H1 (cell line): ENCODE data around the gene GLMP. TPM values are rescaled to one million over a fixed set of nuclear protein-coding genes. Genes with fewer than 3 reads are reported as not detected.

Experiments used
- CHD1 ChIP-seq: IDR thresholded peaks from 2 replicates; pipeline ENCODE4 v1.6.1; 2012; ENCODE audit warnings: low read depth, low read length, improper control_type of control experiment
- FOSL1 ChIP-seq: IDR thresholded peaks from 2 replicates; pipeline ENCODE4 v1.6.1; 2011; ENCODE audit warnings: mild to moderate bottlenecking, low read depth, low read length, moderate library complexity; ENCODE audit not compliant: insufficient read depth
- HDAC2 ChIP-seq, 2 experiments: fragments of 300-600 bp in 1 of 2; sonication (generic) in 1 of 2; IDR thresholded peaks; 2 replicates each; pipeline ENCODE4 v1.6.1; 2011 to 2012; ENCODE audit warnings: low read depth in 2 of 2, low read length in 2 of 2, mild to moderate bottlenecking in 2 of 2, moderate library complexity in 2 of 2, borderline replicate concordance in 1 of 2, inconsistent platforms in 1 of 2
- JUN ChIP-seq: IDR thresholded peaks from 2 replicates; pipeline ENCODE4 v1.6.1; 2011; ENCODE audit warnings: low read depth, mild to moderate bottlenecking, improper control_type of control experiment, low read length
- JUND ChIP-seq: IDR thresholded peaks from 2 replicates; pipeline ENCODE4 v1.6.1; 2011; ENCODE audit warnings: mild to moderate bottlenecking, improper control_type of control experiment, low read length
- MAX ChIP-seq: IDR thresholded peaks from 2 replicates; pipeline ENCODE4 v1.6.1; 2012; ENCODE audit warnings: inconsistent platforms
- RBBP5 ChIP-seq: IDR thresholded peaks from 2 replicates; pipeline ENCODE4 v1.7.1; 2012; ENCODE audit warnings: low read depth, mild to moderate bottlenecking, inconsistent platforms, low read length, moderate library complexity, borderline replicate concordance
- polyA plus RNA-seq, 7 experiments: library from polyadenylated mRNA; depleted of rRNA in 3 of 7; stranded (reverse) in 5 of 7; unstranded in 2 of 7; fragments of >200 nt in 5 of 7; fragments of 200-250 nt in 2 of 7; gene quantifications; 1 replicate in 5 of 7; 2 replicates in 1 of 7; 4 replicates in 1 of 7; pipeline versions ENCODE4 v1.2.1 to v1.2.3, GENCODE V29; 2011 to 2013; ENCODE audit warnings: missing spikeins in 2 of 7, mixed read lengths in 2 of 7
- total RNA-seq: library from RNA; stranded (reverse); fragmentation: NEBNext Ultra II Directional; extraction: Animal tissue kit (Norgen Biotek cat#: 25700); gene quantifications from 2 replicates; pipeline ENCODE4 v1.2.1, GENCODE V29; 2021

Gene GLMP
- total and polyA plus RNA-seq, 2 of the 8 experiments (the other 6 are each of a cell fraction or from before 2014, with no cell fraction given): 48.1 to 59.5 TPM

- TF ChIP-seq RBBP5 (no peak), CHD1 (no peak), JUN (no peak), HDAC2 (IDR thresholded peaks at IDR 0.05; ENCODE audit: borderline replicate concordance in 1 of 2, low read depth in 2 of 2, low read length in 2 of 2) (no peak), FOSL1 (no peak), MAX (no peak), JUND (no peak)
These were observed 41.8 kb downstream of the GLMP start (continued) for GRCh38 chr1:156253634-156254033.
